ENCODE measurements around the gene DLEU7. TPM values are rescaled to one million over a fixed set of nuclear protein-coding genes. Genes with fewer than 3 reads are reported as not detected.

The DLEU7 gene
- total RNA-seq, 4 donors from 2014 or later: 1.2 TPM; not detected in 3

DNA sequence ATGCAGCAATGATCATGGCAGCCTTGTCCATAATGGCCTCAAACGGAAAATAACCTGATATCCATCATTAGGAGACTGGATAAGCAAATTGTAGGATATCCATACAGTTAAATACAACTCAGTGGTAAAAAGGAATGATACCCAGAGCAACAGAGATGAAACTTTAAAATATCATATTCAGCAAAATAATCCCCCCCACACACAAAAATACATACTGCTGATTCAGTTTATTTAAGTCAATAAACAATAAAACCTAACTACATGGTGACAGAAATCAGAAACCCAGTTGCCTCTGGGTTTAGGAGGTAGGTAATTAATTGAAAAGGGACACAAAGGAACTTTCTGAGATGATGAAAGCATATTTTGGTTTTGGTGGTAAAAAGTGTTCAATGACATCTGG lies 27.9 kb upstream of the DLEU7 start:
- no peak overlapping the region for H3K4me3 ChIP-seq
- DNase-seq: no peak
- no peaks in the 10 kb centered on the region for H3K9me3 ChIP-seq
- no peaks in the 10 kb centered on the region for H3K4me1 ChIP-seq
- TF ChIP-seq, protein P1, sequence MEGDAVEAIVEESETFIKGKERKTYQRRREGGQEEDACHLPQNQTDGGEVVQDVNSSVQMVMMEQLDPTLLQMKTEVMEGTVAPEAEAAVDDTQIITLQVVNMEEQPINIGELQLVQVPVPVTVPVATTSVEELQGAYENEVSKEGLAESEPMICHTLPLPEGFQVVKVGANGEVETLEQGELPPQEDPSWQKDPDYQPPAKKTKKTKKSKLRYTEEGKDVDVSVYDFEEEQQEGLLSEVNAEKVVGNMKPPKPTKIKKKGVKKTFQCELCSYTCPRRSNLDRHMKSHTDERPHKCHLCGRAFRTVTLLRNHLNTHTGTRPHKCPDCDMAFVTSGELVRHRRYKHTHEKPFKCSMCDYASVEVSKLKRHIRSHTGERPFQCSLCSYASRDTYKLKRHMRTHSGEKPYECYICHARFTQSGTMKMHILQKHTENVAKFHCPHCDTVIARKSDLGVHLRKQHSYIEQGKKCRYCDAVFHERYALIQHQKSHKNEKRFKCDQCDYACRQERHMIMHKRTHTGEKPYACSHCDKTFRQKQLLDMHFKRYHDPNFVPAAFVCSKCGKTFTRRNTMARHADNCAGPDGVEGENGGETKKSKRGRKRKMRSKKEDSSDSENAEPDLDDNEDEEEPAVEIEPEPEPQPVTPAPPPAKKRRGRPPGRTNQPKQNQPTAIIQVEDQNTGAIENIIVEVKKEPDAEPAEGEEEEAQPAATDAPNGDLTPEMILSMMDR (IDR thresholded peaks at IDR 0.05): no peak
- TF ChIP-seq POLR2A (IDR thresholded peaks at IDR 0.05): no peak
- H3K27ac ChIP-seq: no peak overlapping the region
- no peaks in the 10 kb centered on the region for H3K36me3 ChIP-seq
- H3K27me3 ChIP-seq: no peaks in the 10 kb centered on the region

DNA sequence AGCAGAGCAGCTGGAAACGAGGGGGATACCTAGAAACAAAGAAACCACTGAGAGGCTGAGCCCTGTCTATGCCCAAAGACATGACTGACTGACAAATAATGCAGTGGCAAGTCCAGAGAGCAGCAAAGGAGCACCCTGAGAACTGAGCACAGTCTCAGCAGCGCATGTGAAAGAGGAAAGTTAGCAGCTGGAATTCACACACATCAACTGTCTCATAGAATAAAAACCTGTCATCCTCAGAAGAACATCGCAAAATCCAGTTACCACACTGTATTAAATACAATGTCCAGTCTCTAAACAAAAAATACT lies 24.1 kb upstream of the DLEU7 start:
- no peaks in the 10 kb centered on the region for H3K27me3 ChIP-seq
- H3K4me3 ChIP-seq: no peak overlapping the region
- no peaks in the 10 kb centered on the region for H3K4me1 ChIP-seq
- H3K36me3 ChIP-seq: no peaks in the 10 kb centered on the region
- no peaks in the 10 kb centered on the region for H3K9me3 ChIP-seq
- H3K27ac ChIP-seq: no peak overlapping the region
- no peak for DNase-seq
- TF ChIP-seq, protein P1 (IDR thresholded peaks at IDR 0.05): no peak
- no peak for TF ChIP-seq POLR2A (IDR thresholded peaks at IDR 0.05)

DNA sequence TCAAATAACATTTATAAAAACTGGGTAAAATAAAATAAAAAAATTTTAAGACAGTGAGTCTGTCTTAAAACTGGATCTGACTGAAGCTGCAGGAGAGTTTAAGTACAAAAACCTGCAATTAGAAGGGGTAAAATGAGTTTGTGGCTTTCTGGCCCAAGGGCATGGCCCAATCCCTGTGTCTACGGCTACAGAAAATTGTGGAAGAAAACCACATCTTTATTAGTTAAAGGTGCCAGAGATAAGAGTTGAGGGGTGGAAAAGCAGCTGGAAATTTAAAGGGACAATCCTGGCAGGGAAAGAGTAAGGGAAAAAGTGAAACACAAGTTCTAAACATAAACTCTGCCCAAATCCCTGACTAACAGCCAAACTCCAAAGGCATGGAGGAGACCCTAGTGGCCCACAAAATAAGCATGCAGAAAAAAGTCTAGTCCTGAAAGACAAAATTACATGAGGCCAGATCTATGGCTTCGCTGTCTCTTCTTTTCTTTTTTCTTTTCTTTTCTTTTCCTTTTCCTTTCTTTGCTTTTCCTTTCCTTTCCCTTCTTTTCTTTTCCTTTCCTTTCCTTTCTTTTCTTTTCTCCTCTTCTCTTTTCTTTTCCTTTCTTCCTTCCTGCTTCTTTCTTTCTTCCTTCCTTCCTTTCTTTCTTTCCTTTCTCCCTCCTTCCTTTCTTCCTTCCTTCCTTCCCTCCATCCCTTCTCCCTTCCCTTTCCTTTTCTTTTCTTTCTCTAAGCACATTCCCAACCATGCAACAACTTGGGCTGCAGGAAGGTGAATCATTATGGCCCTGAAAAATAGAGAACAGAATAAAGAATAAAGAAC lies 23.5 kb upstream of the DLEU7 start:
- TF ChIP-seq, protein P1 (IDR thresholded peaks at IDR 0.05): no peak
- TF ChIP-seq POLR2A (IDR thresholded peaks at IDR 0.05): no peak
- Histone ChIP-seq H3K27ac (no peak overlapping the region), H3K27me3 (no peaks in the 10 kb centered on the region), H3K9me3 (no peaks in the 10 kb centered on the region), H3K4me3 (no peak overlapping the region), H3K36me3 (no peaks in the 10 kb centered on the region), H3K4me1 (no peaks in the 10 kb centered on the region)
- no peak for DNase-seq

DNA sequence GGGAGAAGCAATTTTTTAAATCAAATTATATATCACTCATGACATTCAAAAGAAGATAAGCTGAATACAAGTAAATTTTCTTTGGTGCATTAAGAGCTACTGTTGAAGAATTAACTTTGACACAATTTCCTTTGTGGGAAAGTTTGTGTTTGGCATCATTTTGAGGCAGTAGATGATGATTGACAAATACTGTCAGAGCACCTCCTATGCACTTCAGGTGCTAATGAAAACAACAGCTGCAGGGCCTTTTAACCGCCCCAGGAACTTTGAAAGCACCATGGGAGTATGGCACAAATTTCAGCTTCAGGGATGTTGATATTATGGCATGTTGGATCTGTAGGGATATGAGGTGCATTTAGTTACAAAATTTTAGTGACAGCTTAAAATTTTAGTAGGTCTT lies 21.0 kb upstream of the DLEU7 start:
- TF ChIP-seq POLR2A (IDR thresholded peaks at IDR 0.05): no peak
- TF ChIP-seq, protein P1 (IDR thresholded peaks at IDR 0.05): no peak
- Histone ChIP-seq H3K27me3 (no peaks in the 10 kb centered on the region), H3K4me1 (no peaks in the 10 kb centered on the region)

DNA sequence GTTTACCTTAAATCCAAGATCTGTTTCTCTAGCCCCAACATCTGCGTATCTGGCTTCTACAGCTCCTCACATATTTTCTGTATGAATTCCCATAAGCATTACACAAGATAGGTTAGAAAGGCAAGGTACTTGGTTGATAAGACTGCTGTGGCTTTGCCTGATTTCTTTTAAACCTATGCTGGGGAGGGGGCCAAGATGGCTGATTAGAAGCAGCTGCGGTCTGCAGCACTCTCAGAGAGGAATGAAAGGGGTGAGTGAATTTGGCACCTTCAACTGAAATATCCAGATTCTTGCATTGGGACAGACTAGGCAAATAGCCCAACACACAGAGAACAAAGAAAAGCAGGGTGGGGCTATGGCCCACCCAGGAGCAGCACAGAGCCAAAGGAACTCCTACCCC lies 12.2 kb upstream of the DLEU7 start:
- H3K27ac ChIP-seq: no peak overlapping the region
- TF ChIP-seq, protein P1 (IDR thresholded peaks at IDR 0.05): no peak
- TF ChIP-seq POLR2A (IDR thresholded peaks at IDR 0.05): no peak
- no peaks in the 10 kb centered on the region for H3K36me3 ChIP-seq
- H3K9me3 ChIP-seq: peaks cover 0 to 5% (median 0%) of the 10 kb centered on the region in 4 donors
- no peak for DNase-seq
- no peak overlapping the region for H3K4me3 ChIP-seq
- H3K4me1 ChIP-seq: no peaks in the 10 kb centered on the region
- no peaks in the 10 kb centered on the region for H3K27me3 ChIP-seq

More for the DNA sequence above, 21.0 kb upstream of the DLEU7 start:
- Histone ChIP-seq H3K36me3 (no peaks in the 10 kb centered on the region), H3K27ac (no peak overlapping the region), H3K9me3 (no peaks in the 10 kb centered on the region), H3K4me3 (no peak overlapping the region)
- DNase-seq: no peak

Data from Peyer's patch (tissue), 4 donors.